ENCODE results near the gene TMEM174.
A peak's percentile ranks its signal among the peaks of the same experiment; 100 is the strongest.
"Not testable (repeated sequence)": the region's sequence is repeated elsewhere in the genome, so short reads cannot be mapped to it uniquely, and the experiment has no call there.

TMEM174 gene

DNA sequence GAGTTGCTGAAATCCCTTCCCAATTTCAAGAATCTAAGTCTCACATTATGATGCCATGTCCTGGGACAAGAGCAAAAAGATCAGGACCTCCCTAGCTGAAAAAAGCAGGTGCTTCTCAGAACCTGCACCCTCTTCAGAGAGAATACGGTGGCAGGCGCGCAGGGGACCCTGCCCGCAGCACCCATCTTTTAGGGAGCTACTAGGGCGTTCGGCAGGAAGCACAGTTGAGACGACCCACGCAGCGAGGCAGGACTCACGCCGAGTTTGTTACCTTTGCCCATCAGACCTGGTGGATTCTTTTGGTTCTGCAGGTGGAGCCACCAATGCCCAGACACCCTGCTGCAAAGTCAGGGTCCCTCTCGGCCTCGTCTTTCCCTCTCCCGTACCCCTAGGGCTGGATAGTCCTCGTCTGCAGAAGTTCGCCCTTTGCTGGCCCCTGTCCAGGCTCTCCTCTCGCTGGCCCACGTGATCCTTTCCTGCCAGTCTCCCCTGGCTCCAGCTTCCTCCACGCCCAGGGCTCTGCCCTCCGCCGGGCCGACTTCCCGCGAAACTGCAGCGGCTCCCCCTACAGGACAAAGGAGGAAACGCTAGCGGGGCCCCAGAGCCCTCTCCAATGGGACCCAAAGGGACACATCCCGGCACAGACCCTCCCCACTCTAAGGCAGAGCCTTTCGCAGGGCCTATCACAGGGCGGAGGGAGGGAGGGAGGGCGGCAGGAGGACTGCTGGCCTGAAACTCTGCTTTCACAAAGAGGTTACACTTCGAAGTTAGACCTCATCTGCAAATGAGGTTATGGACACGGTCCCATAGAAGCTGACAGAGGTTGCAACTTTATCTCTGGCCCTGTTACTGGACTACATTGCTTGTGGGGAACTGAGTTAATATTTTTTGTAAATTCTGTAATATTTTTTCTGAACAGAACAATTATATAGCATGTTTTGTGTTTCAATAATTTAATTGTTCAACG is 28.8 kb downstream of the TMEM174 start:
- H3K4me3 ChIP-seq (ENCODE audit: low read depth, low read length): no peak overlapping the region
- peak; percentile 90 for TF ChIP-seq CTCF (IDR thresholded peaks at IDR 0.05; ENCODE audit: borderline replicate concordance, insufficient read depth, low read depth, low read length)

DNA sequence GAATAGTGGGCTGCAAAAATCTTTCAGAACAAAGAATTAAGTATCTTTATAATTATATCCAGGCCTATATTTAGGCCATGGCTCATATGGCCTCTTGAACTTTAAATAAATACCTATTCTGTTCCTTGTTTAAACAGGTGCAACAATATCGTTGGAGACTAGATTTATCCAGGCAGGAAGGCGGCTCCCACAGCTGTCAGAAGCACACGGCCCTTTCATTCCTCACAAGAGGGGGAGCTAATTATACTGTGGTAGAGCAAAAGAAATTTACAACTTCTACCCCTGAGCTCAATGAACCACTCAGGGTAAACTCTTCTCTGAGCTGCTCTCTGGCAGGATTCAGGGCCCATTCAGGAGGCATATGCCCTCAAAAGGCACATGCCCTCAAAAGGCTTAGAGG is 31.3 kb downstream of the TMEM174 start:
- TF ChIP-seq CTCF (IDR thresholded peaks at IDR 0.05; ENCODE audit: borderline replicate concordance, insufficient read depth, low read depth, low read length): no peak
- no peak overlapping the region for H3K4me3 ChIP-seq (ENCODE audit: low read depth, low read length)

DNA sequence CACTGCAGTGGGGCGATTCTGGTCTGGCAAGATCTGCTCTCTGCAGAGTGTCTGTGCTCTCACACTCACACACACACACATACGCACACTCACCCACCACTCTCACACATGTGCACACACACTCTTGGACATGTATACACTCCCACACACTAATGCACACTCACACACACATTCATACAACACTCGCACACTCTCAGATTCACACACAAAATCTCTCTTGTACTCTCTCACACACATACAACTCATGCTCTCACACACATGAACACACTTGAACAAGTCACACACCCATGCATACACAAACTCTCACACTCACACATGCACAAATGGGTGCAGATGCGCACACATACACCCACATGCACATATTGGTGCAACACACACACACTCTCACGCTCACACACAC is 31.7 kb downstream of the TMEM174 start:
- TF ChIP-seq CTCF (IDR thresholded peaks at IDR 0.05; ENCODE audit: borderline replicate concordance, insufficient read depth, low read depth, low read length): no peak
- H3K4me3 ChIP-seq (ENCODE audit: low read depth, low read length): no peak overlapping the region

- TF ChIP-seq CTCF (IDR thresholded peaks at IDR 0.05; ENCODE audit: borderline replicate concordance, insufficient read depth, low read depth, low read length): no peak
- H3K4me3 ChIP-seq (ENCODE audit: low read depth, low read length): no peak overlapping the region
These were observed 32.3 kb downstream of the TMEM174 start for GRCh38 chr5:73205305-73205704.

GRCh38 chr5:73207239-73207638 is 34.2 kb downstream of the TMEM174 start:
- H3K4me3 ChIP-seq (ENCODE audit: low read depth, low read length): not testable (repeated sequence)

DNA sequence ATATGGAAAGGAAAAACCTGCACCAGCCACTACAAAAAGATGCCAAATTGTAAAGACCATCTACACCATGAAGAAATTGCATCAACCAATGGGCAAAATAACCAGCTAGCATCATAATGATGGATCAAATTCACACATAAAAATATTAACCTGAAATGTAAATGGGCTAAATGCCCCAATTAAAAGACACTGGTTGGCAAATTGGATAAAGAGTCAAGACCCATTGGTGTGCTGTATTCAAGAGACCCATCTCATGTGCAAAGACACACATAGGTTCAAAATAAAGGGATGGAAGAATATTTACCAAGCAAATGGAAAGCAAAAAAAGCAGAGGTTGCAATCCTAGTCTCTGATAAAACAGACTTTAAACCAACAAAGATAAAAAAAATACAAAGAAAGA is 36.1 kb downstream of the TMEM174 start:
- not testable (repeated sequence) for H3K4me3 ChIP-seq (ENCODE audit: low read depth, low read length)

DNA sequence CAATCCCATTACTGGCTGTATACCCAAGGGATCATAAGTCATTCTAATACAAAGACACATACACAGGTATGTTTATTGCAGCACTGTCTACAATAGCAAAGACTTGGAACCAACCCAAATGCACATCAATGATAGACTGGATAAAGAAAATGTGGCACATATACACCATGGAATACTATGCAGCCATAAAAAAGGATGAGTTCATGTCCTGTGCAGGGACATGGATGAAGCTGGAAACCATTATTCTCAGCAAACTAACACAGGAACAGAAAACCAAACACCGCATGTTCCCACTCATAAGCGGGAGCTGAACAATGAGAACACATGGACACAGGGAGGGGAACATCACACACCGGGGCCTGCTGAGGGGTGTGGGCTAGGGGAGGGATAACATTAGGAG is 39.7 kb downstream of the TMEM174 start:
- not testable (repeated sequence) for H3K4me3 ChIP-seq (ENCODE audit: low read depth, low read length)

GRCh38 chr5:73213566-73213998 is 40.6 kb downstream of the TMEM174 start:
- no peak overlapping the region for H3K4me3 ChIP-seq (ENCODE audit: low read depth, low read length)
- TF ChIP-seq CTCF (IDR thresholded peaks at IDR 0.05; ENCODE audit: borderline replicate concordance, insufficient read depth, low read depth, low read length): no peak

DNA sequence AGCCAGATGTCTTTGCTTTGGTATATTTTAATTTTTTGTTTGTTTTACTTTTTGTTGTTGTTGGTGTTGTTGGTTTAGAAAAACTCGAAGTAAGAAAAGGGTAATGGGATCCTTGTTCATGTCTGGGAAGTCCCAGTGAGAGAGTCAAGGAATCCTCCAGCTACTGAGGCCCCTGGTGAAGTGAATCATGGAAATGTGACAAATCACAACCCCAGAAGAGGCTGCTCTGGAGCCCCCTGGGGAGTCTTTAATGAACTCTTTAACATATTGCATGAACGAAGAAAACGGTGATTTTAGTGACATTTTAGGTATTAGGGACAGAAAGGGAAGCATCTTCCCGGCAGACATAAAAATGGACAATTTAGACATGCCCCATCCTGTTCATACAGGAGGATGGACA is 41.3 kb downstream of the TMEM174 start:
- no peak for TF ChIP-seq CTCF (IDR thresholded peaks at IDR 0.05; ENCODE audit: borderline replicate concordance, insufficient read depth, low read depth, low read length)
- no peak overlapping the region for H3K4me3 ChIP-seq (ENCODE audit: low read depth, low read length)

Data from GM12875 (cell line).